ENCODE measurements around the gene KLK13. TPM values are rescaled to one million over a fixed set of nuclear protein-coding genes. Genes with fewer than 3 reads are reported as not detected.

Gene KLK13
- total and polyA plus RNA-seq, 2 experiments from 2014 or later = 0.45 TPM; not detected in 1

- DNase-seq (ENCODE audit: low read depth in 1 of 2, low spot score in 1 of 2) = no peak
- no peak overlapping the region for H3K27ac ChIP-seq
- no peak for TF ChIP-seq CTCF (IDR thresholded peaks at IDR 0.05; ENCODE audit: low read depth, low read length)
These were observed 13.8 kb upstream of the KLK13 start for GRCh38 chr19:51078731-51079130.

GRCh38 chr19:51078104-51078503, 13.2 kb upstream of the KLK13 start:
- no peaks in the 10 kb centered on the region for H3K4me1 ChIP-seq (ENCODE audit: low read depth)
- DNase-seq (ENCODE audit: low read depth in 1 of 2, low spot score in 1 of 2) = no peak
- TF ChIP-seq CTCF (IDR thresholded peaks at IDR 0.05; ENCODE audit: low read depth, low read length) = no peak
- H3K27me3 ChIP-seq = no peaks in the 10 kb centered on the region
- H3K36me3 ChIP-seq = no peaks in the 10 kb centered on the region
- H3K4me3 ChIP-seq = no peak overlapping the region
- no peaks in the 10 kb centered on the region for H3K9me3 ChIP-seq (ENCODE audit: low read depth)
- no peak overlapping the region for H3K27ac ChIP-seq

More at GRCh38 chr19:51078731-51079130, 13.8 kb upstream of the KLK13 start:
- Histone ChIP-seq H3K9me3 (ENCODE audit: low read depth) (no peaks in the 10 kb centered on the region), H3K4me1 (ENCODE audit: low read depth) (no peaks in the 10 kb centered on the region), H3K4me3 (no peak overlapping the region), H3K27me3 (peaks cover 4% of the 10 kb centered on the region), H3K36me3 (no peaks in the 10 kb centered on the region)

- Histone ChIP-seq H3K27me3 (no peaks in the 10 kb centered on the region), H3K4me3 (no peak overlapping the region), H3K4me1 (ENCODE audit: low read depth) (no peaks in the 10 kb centered on the region), H3K36me3 (no peaks in the 10 kb centered on the region), H3K9me3 (ENCODE audit: low read depth) (no peaks in the 10 kb centered on the region), H3K27ac (no peak overlapping the region)
- DNase-seq (ENCODE audit: low read depth in 1 of 2, low spot score in 1 of 2) = no peak
- no peak for TF ChIP-seq CTCF (IDR thresholded peaks at IDR 0.05; ENCODE audit: low read depth, low read length)
These were observed 11.8 kb upstream of the KLK13 start for GRCh38 chr19:51076631-51077213.

- Histone ChIP-seq H3K9me3 (ENCODE audit: low read depth) (no peaks in the 10 kb centered on the region), H3K27me3 (no peaks in the 10 kb centered on the region), H3K36me3 (no peaks in the 10 kb centered on the region), H3K27ac (no peak overlapping the region), H3K4me1 (ENCODE audit: low read depth) (no peaks in the 10 kb centered on the region), H3K4me3 (no peak overlapping the region)
- DNase-seq (ENCODE audit: low read depth in 1 of 2, low spot score in 1 of 2) = no peak
- no peak for TF ChIP-seq CTCF (IDR thresholded peaks at IDR 0.05; ENCODE audit: low read depth, low read length)
These were observed 11.1 kb upstream of the KLK13 start for GRCh38 chr19:51075998-51076397.

GRCh38 chr19:51071095-51071405, 6.2 kb upstream of the KLK13 start:
- no peaks in the 10 kb centered on the region for H3K9me3 ChIP-seq (ENCODE audit: low read depth)
- no peak for TF ChIP-seq CTCF (IDR thresholded peaks at IDR 0.05; ENCODE audit: low read depth, low read length)
- H3K27ac ChIP-seq = no peak overlapping the region
- H3K36me3 ChIP-seq = no peaks in the 10 kb centered on the region
- H3K4me3 ChIP-seq = no peak overlapping the region
- H3K4me1 ChIP-seq (ENCODE audit: low read depth) = no peaks in the 10 kb centered on the region
- no peak for DNase-seq (ENCODE audit: low read depth in 1 of 2, low spot score in 1 of 2)
- H3K27me3 ChIP-seq = peaks cover 8% of the 10 kb centered on the region

All from cardiac muscle cell (in vitro differentiated cells and primary cell).